GM12873 (cell line): ENCODE measurements around the gene RIN2.

Source experiments
- TF ChIP-seq, protein P1 (sequence below): IDR thresholded peaks from 2 replicates; pipeline ENCODE4 v1.5.1; 2012; ENCODE audit warnings: low read depth, mild to moderate bottlenecking, moderate library complexity, low read length, control low read depth; ENCODE audit not compliant: insufficient read depth; ENCODE audit errors: missing control alignments

Gene RIN2

DNA sequence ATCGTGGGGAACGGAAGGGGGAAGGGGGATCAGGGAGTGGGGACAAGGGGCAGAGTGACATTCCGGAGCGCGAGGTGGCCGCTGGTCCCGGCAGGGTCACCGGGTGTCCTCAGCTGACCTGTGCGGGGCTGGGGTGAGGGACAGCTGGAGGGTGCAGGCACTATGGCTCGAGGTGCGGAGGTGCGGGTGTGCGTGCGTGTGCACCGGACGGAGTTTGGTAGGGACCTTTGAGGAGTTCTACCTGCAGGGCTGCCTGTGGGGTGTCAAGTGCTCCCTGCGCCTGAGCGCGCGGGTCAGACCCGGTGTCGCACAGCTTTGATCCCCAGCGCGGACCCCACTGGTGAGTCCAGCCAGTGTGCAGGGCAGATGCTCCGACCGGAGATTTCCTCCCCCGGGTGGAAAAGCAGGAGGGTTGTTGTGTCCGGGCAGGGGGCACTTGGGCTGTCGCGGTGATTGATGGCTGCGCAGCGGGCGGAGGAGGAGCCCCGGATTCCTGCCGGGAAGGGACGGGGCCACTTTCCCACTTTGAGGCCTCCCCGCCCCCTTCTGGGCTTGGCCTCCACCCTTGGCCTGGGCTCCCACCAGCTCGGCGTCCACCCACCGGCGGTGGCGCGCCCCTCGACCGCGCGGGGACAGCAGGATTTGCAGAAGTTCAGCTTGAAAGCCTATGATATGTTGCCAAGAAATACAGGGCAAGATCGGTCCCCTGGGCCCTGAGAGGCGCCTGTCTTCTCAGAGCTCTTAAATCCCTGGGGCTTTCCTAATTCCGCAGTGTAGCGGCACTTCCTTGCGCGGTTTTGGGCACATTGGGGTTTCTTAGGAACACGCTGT is 658 bp downstream of the RIN2 start:
- TF ChIP-seq, protein P1, sequence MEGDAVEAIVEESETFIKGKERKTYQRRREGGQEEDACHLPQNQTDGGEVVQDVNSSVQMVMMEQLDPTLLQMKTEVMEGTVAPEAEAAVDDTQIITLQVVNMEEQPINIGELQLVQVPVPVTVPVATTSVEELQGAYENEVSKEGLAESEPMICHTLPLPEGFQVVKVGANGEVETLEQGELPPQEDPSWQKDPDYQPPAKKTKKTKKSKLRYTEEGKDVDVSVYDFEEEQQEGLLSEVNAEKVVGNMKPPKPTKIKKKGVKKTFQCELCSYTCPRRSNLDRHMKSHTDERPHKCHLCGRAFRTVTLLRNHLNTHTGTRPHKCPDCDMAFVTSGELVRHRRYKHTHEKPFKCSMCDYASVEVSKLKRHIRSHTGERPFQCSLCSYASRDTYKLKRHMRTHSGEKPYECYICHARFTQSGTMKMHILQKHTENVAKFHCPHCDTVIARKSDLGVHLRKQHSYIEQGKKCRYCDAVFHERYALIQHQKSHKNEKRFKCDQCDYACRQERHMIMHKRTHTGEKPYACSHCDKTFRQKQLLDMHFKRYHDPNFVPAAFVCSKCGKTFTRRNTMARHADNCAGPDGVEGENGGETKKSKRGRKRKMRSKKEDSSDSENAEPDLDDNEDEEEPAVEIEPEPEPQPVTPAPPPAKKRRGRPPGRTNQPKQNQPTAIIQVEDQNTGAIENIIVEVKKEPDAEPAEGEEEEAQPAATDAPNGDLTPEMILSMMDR = no peak

DNA sequence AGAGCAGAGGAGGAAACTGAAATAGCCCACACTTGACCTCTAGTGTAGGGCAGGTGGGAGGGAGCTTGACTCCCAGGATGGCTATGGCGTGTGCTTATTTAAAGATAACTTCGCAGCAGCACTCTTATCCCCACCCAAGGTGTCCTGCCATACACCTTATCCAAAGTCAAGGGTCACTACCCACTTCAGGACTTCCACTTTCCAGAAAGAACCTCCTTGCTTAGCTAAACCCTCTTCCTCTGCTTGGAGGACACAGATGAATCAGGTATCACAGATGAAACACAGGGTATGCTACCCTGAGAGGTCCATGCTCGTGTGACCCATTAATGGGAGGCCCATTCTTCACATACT is 2.3 kb downstream of the RIN2 start:
- TF ChIP-seq, protein P1 = no peak

DNA sequence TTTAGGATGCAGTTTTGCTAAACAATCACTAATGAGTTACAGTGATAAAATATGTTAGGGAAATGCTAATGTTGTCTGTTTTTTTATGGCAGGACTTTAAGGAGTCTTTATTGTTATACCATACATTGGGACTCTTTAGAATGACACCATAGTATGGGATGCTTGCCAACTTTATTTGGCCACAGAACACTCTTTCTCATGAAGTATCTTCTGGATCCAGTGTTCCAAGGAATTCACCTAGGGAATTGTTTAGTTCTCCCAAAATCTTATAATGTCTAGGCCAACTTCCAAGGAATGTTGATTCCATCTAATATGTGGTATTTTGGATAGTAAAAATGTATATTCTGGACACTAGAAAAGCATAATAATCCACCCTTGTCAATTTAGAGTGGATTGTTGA is 3.3 kb downstream of the RIN2 start:
- TF ChIP-seq, protein P1 = no peak

DNA sequence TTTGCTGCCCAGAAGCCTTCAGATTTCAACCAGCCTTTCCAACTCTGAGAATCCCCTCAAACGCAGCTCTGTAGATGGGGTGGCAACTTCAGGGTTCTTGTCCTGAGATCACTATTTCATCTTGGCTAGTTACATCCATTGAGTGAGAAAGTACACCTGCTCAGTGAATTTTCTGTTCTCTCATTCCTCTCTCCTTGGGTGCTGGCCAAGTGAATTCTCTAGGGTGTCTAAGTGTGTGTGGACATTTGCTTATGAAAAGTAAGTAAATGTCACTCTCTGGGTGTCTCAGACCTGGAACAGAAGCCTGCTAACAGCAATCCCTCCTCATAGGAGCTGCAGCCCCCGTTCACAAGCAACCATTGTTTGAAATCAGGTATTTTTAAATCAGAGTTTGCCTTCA is 3.8 kb downstream of the RIN2 start:
- TF ChIP-seq, protein P1 = no peak

DNA sequence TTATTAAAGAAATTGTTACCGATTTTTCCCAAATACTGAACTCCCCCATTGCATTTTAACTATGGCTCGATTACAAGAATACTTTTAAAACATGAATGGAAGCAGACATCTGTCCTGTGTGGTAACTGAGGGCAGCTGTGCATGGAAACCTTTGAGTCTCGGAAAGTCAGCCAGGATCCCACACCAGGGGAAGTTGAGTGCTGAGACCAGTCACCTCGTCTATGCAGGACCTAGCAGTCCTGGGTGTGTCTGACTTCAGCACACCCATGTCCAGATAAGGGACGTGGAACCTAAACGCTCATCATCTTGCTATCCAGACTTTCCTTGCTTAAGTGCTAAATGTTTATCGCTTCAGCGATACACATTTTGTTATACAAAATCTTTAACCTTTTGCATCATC is 6.1 kb downstream of the RIN2 start:
- TF ChIP-seq, protein P1 = no peak

DNA sequence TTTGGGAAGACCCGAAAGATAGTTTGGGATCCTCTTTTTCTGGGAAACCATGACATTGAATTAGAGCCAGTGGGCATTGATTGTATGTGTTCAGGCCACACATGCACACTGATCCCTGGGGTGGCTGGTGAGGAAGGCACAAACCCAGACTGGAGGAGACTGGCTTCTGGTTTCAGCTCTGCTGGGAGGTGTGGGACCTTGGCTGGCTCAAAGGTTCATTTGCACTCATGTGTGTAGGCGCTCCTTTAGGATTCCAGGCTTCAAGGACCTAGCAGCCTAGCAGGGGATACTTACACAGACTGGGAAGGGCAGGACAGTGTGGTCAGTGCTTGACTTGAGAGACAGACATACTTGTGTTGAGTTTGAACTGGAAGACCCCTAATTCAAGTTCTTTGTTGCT is 7.2 kb downstream of the RIN2 start:
- TF ChIP-seq, protein P1 = no peak

DNA sequence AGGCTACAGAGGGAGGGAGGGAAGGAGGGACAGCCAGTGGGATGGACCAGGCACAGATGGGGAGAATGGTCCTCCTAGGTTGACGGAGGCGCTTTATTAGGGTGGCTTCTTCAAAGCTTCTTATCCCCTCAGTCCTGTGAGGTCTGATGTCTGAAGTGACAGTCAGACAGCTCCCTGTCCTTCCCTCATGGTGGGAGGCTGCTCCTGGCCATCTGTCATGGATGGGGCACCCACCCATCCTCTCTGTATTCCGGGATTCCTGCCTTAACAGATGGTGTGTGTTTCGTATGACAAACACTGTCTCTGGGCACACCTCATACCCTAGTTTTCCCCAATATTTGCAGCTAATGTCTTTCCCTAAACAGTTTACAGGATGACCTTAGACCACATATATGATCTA is 7.9 kb downstream of the RIN2 start:
- TF ChIP-seq, protein P1 = no peak
